WERI-Rb-1 (cell line): ENCODE measurements around the gene ZNF672.

ENCODE experiments used
- DNase-seq: peaks from one replicate; pipeline ENCODE4 v3.0.0-alpha.2; 2020
- H3K27ac ChIP-seq: fragments of 250-450 bp; sonication (Bioruptor Pico); 2 replicates; pipeline ENCODE4 v1.5.1; 2020; ENCODE audit warnings: mild to moderate bottlenecking, moderate library complexity
- H3K27me3 ChIP-seq: fragments of 250-450 bp; sonication (Bioruptor Pico); 2 replicates; pipeline ENCODE4 v1.5.1; 2021; ENCODE audit warnings: mild to moderate bottlenecking, low read depth, moderate library complexity; ENCODE audit not compliant: insufficient read depth, severe bottlenecking
- H3K36me3 ChIP-seq: fragments of 250-450 bp; sonication (Bioruptor Pico); 2 replicates; pipeline ENCODE4 v1.5.1; 2020; ENCODE audit warnings: mild to moderate bottlenecking, moderate library complexity
- H3K4me3 ChIP-seq: 2 replicates; pipeline ENCODE4 v1.5.1; 2011; ENCODE audit warnings: low read depth, mild to moderate bottlenecking, control low read depth, low read length
- H3K9me3 ChIP-seq: fragments of 250-450 bp; sonication (Bioruptor Pico); 2 replicates; pipeline ENCODE4 v1.5.1; 2021; ENCODE audit warnings: mild to moderate bottlenecking, moderate library complexity; ENCODE audit not compliant: severe bottlenecking
- TF ChIP-seq, protein P1 (sequence below): IDR thresholded peaks from 2 replicates; pipeline ENCODE4 v1.5.1; 2011; ENCODE audit warnings: low read depth, mild to moderate bottlenecking, control low read depth, inconsistent platforms, low read length

ZNF672 gene

GRCh38 chr1:248847181-248847955 lies 9.3 kb downstream of the ZNF672 start:
- H3K4me3 ChIP-seq, result no peak overlapping the region
- TF ChIP-seq, protein P1, sequence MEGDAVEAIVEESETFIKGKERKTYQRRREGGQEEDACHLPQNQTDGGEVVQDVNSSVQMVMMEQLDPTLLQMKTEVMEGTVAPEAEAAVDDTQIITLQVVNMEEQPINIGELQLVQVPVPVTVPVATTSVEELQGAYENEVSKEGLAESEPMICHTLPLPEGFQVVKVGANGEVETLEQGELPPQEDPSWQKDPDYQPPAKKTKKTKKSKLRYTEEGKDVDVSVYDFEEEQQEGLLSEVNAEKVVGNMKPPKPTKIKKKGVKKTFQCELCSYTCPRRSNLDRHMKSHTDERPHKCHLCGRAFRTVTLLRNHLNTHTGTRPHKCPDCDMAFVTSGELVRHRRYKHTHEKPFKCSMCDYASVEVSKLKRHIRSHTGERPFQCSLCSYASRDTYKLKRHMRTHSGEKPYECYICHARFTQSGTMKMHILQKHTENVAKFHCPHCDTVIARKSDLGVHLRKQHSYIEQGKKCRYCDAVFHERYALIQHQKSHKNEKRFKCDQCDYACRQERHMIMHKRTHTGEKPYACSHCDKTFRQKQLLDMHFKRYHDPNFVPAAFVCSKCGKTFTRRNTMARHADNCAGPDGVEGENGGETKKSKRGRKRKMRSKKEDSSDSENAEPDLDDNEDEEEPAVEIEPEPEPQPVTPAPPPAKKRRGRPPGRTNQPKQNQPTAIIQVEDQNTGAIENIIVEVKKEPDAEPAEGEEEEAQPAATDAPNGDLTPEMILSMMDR, result no peak
- DNase-seq, result no peak
- H3K36me3 ChIP-seq, result peaks cover 88% of the 10 kb centered on the region
- no peaks in the 10 kb centered on the region for H3K9me3 ChIP-seq
- no peaks in the 10 kb centered on the region for H3K27me3 ChIP-seq
- no peak overlapping the region for H3K27ac ChIP-seq

- no peak overlapping the region for H3K4me3 ChIP-seq
- H3K36me3 ChIP-seq, result peaks cover 86% of the 10 kb centered on the region
- TF ChIP-seq, protein P1, result no peak
- no peak for DNase-seq
- H3K27me3 ChIP-seq, result no peaks in the 10 kb centered on the region
- H3K9me3 ChIP-seq, result no peaks in the 10 kb centered on the region
- no peak overlapping the region for H3K27ac ChIP-seq
Measured at GRCh38 chr1:248847956-248848561, 10.0 kb downstream of the ZNF672 start.

DNA sequence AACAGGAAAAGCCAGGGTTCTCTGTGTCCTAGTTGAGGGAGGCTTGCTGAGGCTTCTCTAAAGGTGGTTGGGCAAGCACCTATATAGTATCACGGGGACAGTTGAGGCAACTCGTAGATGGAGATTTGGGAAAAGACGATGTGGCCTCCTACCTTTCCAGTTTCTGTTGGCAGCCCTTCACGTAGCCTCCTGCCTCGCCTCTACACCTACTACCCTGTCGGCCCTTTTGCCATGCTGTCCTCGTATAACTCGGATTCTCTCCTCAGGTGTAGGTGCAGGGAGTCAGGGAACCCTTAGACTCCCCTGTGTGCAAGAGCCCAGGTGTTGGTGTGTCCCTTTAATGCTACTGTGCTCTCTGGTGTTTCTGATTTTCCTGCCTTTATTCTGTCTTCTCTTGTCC lies 10.6 kb downstream of the ZNF672 start:
- no peaks in the 10 kb centered on the region for H3K27me3 ChIP-seq
- TF ChIP-seq, protein P1, result no peak
- no peaks in the 10 kb centered on the region for H3K9me3 ChIP-seq
- DNase-seq, result no peak
- H3K4me3 ChIP-seq, result no peak overlapping the region
- peaks cover 88% of the 10 kb centered on the region for H3K36me3 ChIP-seq
- H3K27ac ChIP-seq, result no peak overlapping the region

DNA sequence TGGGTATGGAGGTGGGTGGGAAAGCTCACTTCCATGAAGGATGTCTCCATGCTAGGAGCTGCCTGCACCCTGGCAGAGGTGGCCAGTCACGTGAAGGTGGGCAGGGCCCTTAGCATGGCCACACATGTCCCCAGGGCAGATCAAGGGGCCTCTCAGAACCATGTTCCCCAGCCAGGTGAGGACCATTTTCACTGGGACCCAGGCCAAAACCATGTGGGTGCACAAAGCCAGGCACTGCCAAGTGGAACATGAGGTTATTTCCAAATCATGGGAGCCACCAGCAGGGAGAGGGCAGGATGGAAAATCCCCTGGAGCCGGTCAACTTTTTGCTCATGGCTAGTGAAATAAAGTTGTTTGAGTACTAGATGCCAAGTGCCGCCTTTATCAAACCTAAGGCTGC lies 11.1 kb downstream of the ZNF672 start:
- TF ChIP-seq, protein P1, result no peak
- Histone ChIP-seq H3K36me3 (peaks cover 94% of the 10 kb centered on the region), H3K27ac (no peak overlapping the region), H3K9me3 (no peaks in the 10 kb centered on the region), H3K27me3 (no peaks in the 10 kb centered on the region), H3K4me3 (no peak overlapping the region)
- no peak for DNase-seq

DNA sequence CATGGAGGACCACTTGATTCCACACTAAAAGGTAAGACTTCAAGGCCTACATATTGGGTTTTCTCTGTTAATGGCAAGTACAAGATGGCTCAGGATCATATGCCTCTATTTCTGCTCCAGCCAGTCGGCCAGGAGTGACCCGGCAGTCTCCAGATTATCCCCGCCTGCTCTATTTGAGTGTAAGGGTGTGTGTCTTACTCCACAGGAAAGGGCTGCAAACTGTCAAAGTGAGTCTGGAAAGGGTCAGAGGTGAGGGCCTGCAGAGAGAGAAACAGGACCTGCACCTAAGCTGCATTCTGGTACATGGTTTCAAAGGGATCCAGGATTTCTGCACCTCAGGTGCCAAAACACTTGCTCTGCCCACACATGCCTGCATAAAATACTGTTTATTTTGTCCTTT lies 11.6 kb downstream of the ZNF672 start:
- no peak overlapping the region for H3K4me3 ChIP-seq
- no peaks in the 10 kb centered on the region for H3K9me3 ChIP-seq
- no peaks in the 10 kb centered on the region for H3K27me3 ChIP-seq
- TF ChIP-seq, protein P1, result no peak
- DNase-seq, result no peak
- no peak overlapping the region for H3K27ac ChIP-seq
- H3K36me3 ChIP-seq, result peaks cover 94% of the 10 kb centered on the region

DNA sequence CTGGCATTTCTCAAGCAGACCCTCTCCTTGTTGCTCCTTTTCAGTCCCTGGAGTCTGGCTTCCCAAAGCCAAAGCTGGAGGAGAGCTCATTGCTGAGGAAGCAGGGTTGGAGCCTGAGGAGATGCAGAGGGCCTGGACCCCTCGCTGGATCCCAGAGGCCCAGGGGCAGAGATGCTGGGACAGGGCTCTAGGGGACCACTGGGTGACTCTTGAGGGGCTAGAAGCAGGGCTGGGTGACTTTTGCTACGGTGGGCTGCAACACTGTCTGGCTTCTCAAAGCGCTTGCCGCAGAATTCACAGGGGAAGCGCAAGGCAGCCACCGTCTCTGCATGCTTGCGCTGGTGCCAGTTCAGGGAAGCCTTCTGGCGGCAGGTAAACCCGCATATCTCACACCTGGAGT lies 12.1 kb downstream of the ZNF672 start:
- no peak overlapping the region for H3K27ac ChIP-seq
- H3K36me3 ChIP-seq, result peaks cover 94% of the 10 kb centered on the region
- DNase-seq, result no peak
- H3K4me3 ChIP-seq, result no peak overlapping the region
- no peaks in the 10 kb centered on the region for H3K27me3 ChIP-seq
- TF ChIP-seq, protein P1, result no peak
- no peaks in the 10 kb centered on the region for H3K9me3 ChIP-seq
